GM18867 (cell line): ENCODE measurements around the gene GRK5.

ENCODE experiments used
- ATAC-seq: cut with Tn5 transposase; IDR thresholded peaks from one replicate; pipeline ENCODE4 v1.9.1; 2021; ENCODE audit warnings: mild to moderate bottlenecking, moderate library complexity; ENCODE audit not compliant: unreplicated experiment

GRK5 gene

GRCh38 chr10:119314061-119314460 lies 106.7 kb downstream of the GRK5 start:
- no peak for ATAC-seq

DNA sequence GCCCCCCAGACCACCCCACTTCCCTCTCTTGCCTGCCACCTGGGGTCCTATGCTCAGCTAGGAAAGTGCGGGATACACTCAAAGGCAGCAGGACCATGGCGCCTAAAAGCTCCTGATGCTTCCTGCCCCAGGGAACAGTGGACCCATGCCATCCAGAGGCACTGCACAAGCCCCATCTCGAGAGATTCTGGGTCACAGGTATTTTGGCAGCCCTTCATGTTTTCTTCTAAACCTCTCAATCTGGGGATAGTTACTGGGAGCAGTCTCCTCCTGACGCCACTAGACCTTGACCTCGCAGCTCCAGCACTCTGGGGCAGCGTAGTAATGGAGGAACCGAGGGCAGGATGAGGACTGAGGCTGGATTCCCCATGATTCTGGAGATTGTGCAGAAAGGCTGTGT lies 107.1 kb downstream of the GRK5 start:
- ATAC-seq, result no peak

DNA sequence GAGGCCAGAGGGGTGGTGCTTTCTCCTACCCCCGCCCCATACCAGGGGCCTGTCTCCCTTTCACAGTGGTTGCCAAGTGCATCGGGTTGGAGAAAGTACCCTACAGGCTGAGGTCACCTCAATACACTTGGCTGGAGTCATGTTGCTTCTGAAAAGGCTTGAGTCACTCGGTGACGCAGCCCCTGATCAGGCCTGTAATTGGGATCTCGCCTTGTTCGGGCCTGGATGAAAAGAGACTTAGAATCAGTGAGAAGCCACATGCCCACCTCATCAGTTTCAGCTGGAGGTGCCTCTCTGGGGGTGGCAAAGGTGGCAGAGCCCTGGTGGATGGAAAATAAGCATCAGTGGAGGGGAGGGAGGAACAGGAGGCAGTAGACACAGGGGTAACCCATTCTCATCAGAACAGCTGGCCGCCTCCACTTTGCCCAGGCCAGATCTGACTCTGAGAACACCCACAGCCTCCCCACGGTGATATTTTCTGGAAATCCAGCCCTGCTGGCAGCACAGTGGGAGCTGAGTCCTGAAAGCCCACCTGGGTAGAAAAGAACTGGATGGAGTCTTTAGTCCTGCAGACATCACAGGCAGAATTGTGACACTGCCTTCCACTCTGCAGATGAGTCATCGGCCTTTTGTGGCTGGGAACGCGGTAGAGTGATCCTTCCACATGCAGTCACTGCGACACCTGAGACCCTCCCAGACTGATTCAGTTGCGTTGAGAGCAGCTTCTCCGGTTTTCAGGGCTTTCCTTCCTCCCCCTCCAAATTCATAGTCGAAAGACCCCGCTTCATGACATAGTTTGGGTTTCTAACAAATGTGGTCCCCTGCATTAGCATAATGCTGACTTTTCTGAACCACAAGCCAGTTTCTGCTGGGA lies 108.0 kb downstream of the GRK5 start:
- peak; percentile 47 for ATAC-seq

GRCh38 chr10:119316002-119316358 lies 108.6 kb downstream of the GRK5 start:
- ATAC-seq, result no peak

DNA sequence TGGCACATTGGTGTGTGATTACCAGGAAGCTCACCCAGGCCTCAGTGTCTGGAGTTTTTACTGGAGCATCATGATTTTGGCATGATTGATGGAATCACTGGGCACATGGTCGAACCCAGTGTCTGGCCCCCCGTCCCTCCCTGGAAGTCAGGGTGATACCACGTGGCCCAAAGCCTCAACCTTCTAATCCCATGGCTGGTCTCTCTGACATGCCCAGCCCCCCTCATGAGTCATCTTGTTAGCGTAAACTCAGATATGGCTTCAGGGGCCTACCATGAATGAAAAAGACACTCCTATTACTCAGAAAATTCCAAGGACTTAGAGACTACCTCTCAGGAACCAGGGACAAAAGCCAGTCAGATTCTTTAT lies 109.3 kb downstream of the GRK5 start:
- no peak for ATAC-seq

DNA sequence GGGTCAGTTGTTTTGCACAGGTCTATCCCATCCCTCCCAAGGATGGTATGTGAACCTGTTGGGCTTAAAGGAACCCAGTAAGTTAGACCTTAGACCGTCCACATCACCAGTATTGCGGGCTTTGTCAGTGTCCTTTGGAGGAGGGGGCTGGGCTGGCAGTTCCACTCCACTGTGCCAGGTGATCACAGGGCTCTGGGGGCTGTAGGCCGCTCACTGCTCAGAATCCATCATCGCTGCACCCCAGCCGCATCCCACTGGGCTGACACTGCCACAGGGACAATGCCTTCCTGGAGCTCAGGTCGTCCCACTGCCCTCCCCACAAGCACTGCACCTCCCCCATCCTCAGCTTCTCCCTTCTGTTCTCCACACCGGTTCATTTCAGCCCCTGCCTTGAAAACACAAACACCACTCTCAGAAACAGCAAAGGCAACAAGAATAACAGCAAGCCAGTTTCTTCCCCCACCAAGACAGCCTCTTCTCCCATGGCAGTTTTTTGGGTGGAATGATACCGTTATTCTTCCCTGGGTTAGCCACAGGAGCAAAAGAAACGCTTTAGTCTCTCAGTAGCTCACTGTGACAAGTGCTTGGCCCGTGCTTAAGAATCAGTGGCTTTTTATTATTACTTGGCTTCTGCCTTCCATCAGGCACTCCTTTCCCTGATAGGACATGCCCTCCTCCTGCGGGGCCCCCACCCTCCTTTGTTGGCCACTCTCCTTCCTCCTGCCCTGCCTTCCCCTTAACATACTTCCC lies 111.2 kb downstream of the GRK5 start:
- no peak for ATAC-seq

DNA sequence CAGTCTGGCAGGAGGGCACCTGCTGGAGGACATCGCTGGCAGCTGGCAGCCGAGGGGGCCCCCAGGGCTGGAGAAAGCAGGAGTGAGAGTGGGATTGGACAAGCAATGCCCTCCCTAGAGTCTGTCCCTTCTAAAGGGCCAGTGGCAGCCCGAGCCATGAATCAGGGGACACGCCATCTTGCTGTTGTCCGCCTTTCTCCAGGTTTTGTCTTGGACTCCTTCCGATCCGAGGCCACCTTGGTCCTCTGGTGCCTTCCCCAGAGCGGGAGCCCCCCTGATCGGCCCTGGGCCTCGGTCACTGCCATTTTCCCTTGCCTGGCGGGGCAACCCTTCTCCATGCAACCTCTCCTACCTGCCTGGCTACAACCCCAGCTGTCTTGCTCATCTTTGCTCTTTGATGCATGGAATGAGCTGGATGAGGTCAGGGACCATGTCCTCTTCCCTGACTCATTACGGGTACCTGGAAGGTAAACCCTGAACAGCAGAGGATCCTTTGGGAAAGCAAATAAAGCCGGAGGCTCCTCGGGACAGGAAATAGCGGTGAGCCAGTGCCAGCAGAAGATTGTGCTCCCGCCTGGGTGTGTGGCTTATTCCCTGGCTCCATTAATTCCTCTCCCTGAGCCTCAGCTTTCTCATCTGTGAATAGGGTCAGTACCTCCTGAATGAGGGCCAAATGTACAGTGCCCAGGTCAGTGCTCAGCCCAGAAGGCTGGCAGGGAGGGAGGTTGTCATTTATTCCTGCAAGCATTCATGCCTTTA lies 112.0 kb downstream of the GRK5 start:
- no peak for ATAC-seq

DNA sequence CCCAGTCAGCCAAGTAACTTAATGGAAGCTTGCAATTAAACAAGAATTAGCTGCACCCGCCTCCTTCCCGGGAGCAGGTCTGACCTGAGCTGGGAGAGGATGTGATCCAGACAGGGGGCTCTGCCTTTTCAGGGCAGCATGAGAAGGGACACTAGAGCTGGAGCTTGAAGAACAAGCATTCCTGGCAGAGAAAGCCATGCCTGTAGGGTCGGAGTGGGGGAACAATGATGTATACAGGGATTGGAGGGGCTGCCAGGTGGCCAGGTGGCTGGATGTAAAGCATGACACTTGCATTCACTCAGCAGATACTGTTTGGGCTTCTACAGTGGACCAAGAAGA lies 112.5 kb downstream of the GRK5 start:
- ATAC-seq, result no peak

DNA sequence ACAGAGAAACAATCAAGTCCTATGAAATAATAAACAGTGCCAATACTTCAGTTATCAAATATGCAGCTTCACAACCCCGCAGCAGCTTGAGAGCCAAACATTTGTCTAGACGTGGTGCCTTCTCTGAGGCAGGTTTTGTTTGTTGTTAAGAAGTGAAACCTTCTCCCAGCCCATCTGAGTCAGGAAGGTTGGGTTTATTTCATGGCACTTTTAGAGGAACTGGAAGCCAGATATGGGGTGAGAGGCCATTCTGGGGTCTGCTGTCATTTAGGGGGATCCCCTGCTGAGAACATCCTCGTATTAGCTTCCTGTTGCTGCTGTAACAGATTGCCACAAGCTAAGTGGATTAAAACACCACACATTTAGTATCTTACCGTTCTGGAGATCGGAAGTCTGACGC lies 113.6 kb downstream of the GRK5 start:
- ATAC-seq, result no peak

GRCh38 chr10:119323085-119324016 lies 116.0 kb downstream of the GRK5 start:
- ATAC-seq, result no peak

- no peak for ATAC-seq
Observed at GRCh38 chr10:119325131-119325530, 117.8 kb downstream of the GRK5 start.

DNA sequence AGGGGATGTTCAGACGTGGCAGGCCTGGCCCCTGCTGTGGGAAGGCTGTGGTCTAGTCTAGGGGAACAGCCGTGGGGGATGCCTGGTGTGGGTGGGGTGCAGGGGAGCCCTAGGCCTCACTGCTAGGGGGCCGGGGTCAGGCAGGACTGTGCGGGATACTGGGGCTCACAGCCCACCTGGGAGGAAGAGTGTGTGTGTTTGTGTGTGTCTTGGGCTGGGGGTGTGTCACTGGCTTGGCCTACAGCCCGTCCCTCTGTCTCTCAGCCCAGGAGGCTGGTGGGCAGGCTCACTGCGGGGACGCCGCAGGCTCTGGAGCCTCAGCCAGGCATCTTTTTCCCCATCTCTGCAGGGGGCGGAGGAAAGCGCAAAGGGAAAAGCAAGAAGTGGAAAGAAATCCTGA lies 118.8 kb downstream of the GRK5 start:
- no peak for ATAC-seq

GRCh38 chr10:119327096-119327745 lies 119.8 kb downstream of the GRK5 start:
- ATAC-seq, result no peak

DNA sequence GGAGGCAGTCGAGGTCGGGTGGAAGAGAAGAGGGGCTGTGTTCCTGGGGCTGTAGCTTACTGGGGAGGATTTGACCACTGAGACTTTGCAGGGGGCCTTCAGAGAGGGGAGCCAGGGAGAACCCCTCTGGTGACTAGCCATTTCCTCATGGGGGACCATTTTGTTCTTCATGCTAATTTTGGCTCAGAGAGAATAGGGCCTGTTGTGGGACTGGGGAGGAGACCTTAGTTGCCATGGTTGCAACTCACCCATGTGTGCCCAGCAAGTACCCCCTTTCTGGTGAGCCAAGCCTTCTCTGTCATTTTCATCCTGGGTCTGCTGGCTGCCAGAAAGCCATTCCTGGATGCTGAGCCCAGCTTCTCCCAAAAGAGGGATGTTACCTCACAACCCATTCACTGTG lies 120.9 kb downstream of the GRK5 start:
- ATAC-seq, result no peak

DNA sequence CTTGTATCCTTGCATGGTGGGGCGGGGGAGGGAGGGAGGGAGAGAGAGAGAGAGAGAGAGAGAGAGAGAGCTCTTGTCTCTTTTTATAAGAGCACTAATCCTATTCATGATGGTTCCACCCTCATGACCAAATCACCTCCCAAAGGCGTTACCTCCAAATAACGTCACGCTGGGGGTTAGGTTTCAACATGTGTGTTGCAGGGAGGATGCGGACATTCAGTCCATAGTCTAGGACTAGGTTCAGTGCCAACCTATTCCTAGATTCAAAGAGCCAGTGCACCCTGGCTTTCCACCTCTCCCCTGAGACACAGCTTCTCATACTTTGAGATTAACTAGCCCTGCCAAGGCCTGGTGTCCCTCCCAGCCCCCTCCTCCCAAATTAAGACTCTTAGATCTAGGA lies 123.0 kb downstream of the GRK5 start:
- no peak for ATAC-seq

DNA sequence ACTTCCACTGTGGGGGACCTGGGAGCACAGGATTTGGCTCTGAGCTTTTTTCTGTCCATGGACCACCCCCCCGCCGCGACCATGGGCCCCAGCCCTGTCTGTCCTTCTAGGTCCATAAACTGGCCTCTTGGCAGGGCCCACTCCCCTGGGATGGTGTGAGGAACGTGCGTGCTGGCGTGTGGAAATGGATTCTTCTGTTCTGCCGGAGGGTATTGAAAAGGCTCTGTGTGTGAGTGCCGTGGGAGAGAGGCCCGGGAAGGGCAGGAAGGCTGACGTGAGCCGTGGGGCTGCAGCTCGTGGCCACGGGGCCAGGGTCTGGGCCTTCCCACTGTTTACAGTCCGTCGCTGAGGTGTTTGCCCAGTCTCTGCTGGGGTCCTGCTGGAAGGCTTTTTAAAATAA lies 123.7 kb downstream of the GRK5 start:
- ATAC-seq, result no peak

DNA sequence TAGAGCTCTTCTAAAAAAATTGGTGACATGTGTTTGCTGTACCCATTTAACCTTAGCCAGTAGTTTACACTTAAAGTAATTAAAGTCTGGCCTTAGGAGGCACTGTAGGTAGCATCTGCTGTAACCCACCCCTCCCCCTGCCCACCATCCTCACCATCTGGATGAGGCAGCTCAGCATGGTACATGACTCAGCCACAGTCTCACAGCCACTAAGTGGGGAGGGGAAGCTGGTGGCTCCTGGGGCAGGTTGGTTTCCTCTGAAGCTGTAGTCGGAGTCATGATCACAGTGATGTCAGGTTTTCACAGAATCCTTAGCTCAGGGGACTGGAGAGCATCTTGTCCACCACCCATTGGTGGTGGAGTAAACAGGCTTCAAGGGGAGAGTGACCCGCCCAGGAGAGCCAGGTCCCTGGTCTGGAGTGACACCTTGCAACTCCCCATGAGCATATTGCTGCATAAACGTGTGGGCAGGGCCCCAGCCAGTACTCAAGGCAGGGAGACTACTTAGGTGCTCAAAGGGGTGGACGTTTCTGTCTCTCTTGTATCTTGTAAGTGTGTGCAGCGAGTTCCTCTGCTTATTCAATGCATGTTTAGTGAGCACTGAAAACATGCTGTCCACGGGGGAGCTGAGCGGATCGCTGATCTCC lies 125.9 kb downstream of the GRK5 start:
- no peak for ATAC-seq

DNA sequence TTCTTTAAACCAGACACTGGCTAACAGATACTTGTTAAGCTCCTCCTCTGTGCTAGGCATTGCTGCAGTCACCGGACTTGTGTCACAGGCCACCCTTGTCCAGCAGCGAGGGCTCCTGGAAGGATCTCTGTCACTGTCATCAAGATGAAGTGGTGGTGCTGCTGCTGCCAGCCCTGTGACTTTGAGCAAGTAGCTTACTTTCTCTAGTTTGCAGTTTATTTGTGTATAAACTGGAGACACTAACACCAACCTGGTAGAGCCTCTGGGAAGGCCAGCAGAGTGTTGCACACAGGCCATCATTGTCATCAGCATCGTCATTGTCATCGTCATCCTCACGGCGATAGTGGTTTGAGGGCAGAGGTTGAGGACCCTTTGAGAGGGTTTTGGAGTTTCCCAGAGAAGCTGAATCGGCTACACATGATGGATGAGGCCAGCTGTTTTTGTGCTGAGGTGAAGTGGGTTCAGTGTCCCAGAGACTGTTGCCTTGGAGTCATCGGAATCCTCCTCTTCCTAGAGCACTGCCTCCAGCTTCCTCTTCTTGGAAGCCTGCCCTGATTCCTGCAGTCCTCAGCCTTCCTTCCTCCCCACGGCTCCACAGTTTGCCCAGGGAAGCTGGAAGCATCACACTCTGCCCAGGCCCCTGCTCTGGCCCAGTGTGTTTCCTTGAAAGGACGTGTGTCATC lies 128.4 kb downstream of the GRK5 start:
- no peak for ATAC-seq

DNA sequence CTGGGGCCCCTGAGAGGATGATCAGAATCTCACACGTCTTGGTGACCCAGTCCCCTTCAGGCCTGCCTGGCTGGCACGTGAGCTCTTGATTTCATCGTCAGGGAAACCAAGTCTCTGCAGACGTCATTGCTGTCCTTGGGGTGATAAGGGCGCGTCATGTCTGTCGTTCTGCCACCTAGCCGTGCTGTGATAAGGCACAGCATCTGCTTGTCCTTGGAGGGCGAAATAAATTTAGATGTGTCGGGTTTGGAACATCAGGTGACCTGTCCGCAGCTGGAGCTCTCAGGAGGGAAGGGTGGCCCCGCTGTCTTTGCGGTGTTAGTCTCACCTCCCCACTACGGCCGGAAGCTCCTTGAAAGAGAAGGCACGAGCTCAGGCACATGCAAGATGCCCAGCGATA lies 129.2 kb downstream of the GRK5 start:
- ATAC-seq, result no peak
